CD14-positive monocyte (primary cell): Measurements from ENCODE around the gene TCHH. TPM values are rescaled to one million over a fixed set of nuclear protein-coding genes. Genes with fewer than 3 reads are reported as not detected.

ENCODE experiments used
- DNase-seq, 3 donors: peaks; one replicate each; pipeline ENCODE4 v3.0.0-alpha.2; 2011 to 2022
- H2AFZ ChIP-seq: 2 replicates; pipeline ENCODE4 v1.6.0; 2012; ENCODE audit warnings: mild to moderate bottlenecking, low read depth, low read length, inconsistent platforms; ENCODE audit not compliant: insufficient read depth, poor library complexity, severe bottlenecking
- H3K27ac ChIP-seq, 2 donors: 1 replicate in 1 of 2; 2 replicates in 1 of 2; pipeline ENCODE4 v1.5.1; 2012 to 2013; ENCODE audit warnings: low read length in 2 of 2, control low read depth in 1 of 2, inconsistent platforms in 1 of 2, low read depth in 1 of 2, mild to moderate bottlenecking in 1 of 2
- H3K27me3 ChIP-seq, 2 donors: one replicate each; pipeline versions ENCODE4 v1.6.0 to v1.6.1; 2011 to 2013; ENCODE audit warnings: low read length in 2 of 2; ENCODE audit not compliant: control insufficient read depth in 2 of 2, insufficient read depth in 2 of 2
- H3K36me3 ChIP-seq, 2 donors: replicated peaks in 1 of 2; 1 replicate in 1 of 2; 2 replicates in 1 of 2; pipeline versions ENCODE4 v1.5.1 to v1.6.1; 2012 to 2013; ENCODE audit warnings: low read length in 2 of 2, control low read depth in 1 of 2, inconsistent platforms in 1 of 2, mild to moderate bottlenecking in 1 of 2; ENCODE audit not compliant: insufficient read depth in 2 of 2, control insufficient read depth in 1 of 2
- H3K4me1 ChIP-seq, 2 donors: 1 replicate in 1 of 2; 2 replicates in 1 of 2; pipeline versions ENCODE4 v1.5.1 to v1.6.1; 2012 to 2013; ENCODE audit warnings: low read length in 2 of 2, control low read depth in 1 of 2, inconsistent platforms in 1 of 2, mild to moderate bottlenecking in 1 of 2, moderate library complexity in 1 of 2; ENCODE audit not compliant: insufficient read depth in 2 of 2, control insufficient read depth in 1 of 2
- H3K4me2 ChIP-seq: replicated peaks from 2 replicates; pipeline ENCODE3; 2012; ENCODE audit warnings: low read length, moderate library complexity, mild to moderate bottlenecking; ENCODE audit not compliant: poor library complexity, severe bottlenecking; ENCODE audit errors: extremely low read depth
- H3K4me3 ChIP-seq, 3 experiments: fragments of 200-600 bp in 1 of 3; sonication (generic) in 1 of 3; replicated peaks in 1 of 3; 1 replicate in 2 of 3; 2 replicates in 1 of 3; pipeline ENCODE4 v1.5.1; 2011 to 2013; ENCODE audit warnings: low read length in 3 of 3, mild to moderate bottlenecking in 3 of 3, control low read depth in 2 of 3, low read depth in 2 of 3, inconsistent platforms in 1 of 3, moderate library complexity in 1 of 3
- H3K79me2 ChIP-seq: 2 replicates; pipeline ENCODE4 v1.6.0; 2012; ENCODE audit warnings: mild to moderate bottlenecking, control low read depth, inconsistent platforms, low read length, moderate library complexity; ENCODE audit not compliant: insufficient read depth
- H3K9ac ChIP-seq: 2 replicates; pipeline ENCODE4 v1.6.0; 2017; ENCODE audit warnings: low read length, mild to moderate bottlenecking; ENCODE audit not compliant: insufficient read depth, poor library complexity, severe bottlenecking
- H3K9me3 ChIP-seq, 2 donors: replicated peaks in 1 of 2; 1 replicate in 1 of 2; 2 replicates in 1 of 2; pipeline versions ENCODE4 v1.5.1 to v1.6.1; 2012 to 2013; ENCODE audit warnings: low read length in 2 of 2, control low read depth in 1 of 2; ENCODE audit not compliant: control insufficient read depth in 1 of 2, insufficient read depth in 1 of 2
- H4K20me1 ChIP-seq: 2 replicates; pipeline ENCODE4 v1.6.0; 2012; ENCODE audit warnings: mild to moderate bottlenecking, low read length, control low read depth, moderate library complexity; ENCODE audit not compliant: insufficient read depth
- H3K27ac Mint-ChIP-seq, 7 donors: one replicate each; pipeline ENCODE4 v1.8.0; 2020; ENCODE audit warnings: mild to moderate bottlenecking in 7 of 7, mixed read lengths in 7 of 7, moderate library complexity in 6 of 7, inconsistent platforms in 2 of 7
- H3K27me3 Mint-ChIP-seq, 3 donors: one replicate each; pipeline ENCODE4 v1.8.0; 2021 to 2022; ENCODE audit warnings: low read depth in 3 of 3, mild to moderate bottlenecking in 3 of 3, mixed read lengths in 3 of 3, moderate library complexity in 3 of 3, inconsistent platforms in 1 of 3
- H3K36me3 Mint-ChIP-seq, 2 donors: one replicate each; pipeline ENCODE4 v1.8.0; 2020; ENCODE audit warnings: mixed read lengths in 2 of 2, inconsistent platforms in 1 of 2, mild to moderate bottlenecking in 1 of 2
- H3K4me1 Mint-ChIP-seq: one replicate; pipeline ENCODE4 v1.8.0; 2020; ENCODE audit warnings: mild to moderate bottlenecking, mixed read lengths
- H3K4me3 Mint-ChIP-seq, 2 donors: one replicate each; pipeline ENCODE4 v1.8.0; 2020; ENCODE audit warnings: mild to moderate bottlenecking in 2 of 2, mixed read lengths in 2 of 2, moderate library complexity in 1 of 2
- H3K9me3 Mint-ChIP-seq, 7 donors: one replicate each; pipeline ENCODE4 v1.8.0; 2020 to 2022; ENCODE audit warnings: mixed read lengths in 7 of 7, mild to moderate bottlenecking in 6 of 7, moderate library complexity in 6 of 7, inconsistent platforms in 2 of 7
- WGBS: methylation state at CpG from one replicate; pipeline ENCODE4 v1.1.5; 2013; ENCODE audit warnings: missing lambda C conversion rate; ENCODE audit not compliant: insufficient coverage; 5-methylcytosine and 5-hydroxymethylcytosine counted together
- intact Hi-C, 2 donors: fragments of 100-400 bp; cut with micrococcal nuclease; formaldehyde crosslinking; loops; one replicate each; pipeline versions ENCODE4 v1.15.0 to v1.15.1; 2023
- polyA plus RNA-seq, 3 donors: library from polyadenylated mRNA; depleted of rRNA in 1 of 3; unstranded in 2 of 3; stranded (reverse) in 1 of 3; fragments of 300-500 nt in 2 of 3; fragments of >200 nt in 1 of 3; fragmentation: Illumina TruSeq in 2 of 3; gene quantifications; 1 replicate in 2 of 3; 2 replicates in 1 of 3; pipeline ENCODE4 v1.2.3, GENCODE V29; 2012 to 2021
- TF ChIP-seq, protein P1 (sequence below): fragments of 200-600 bp; IDR thresholded peaks from one replicate; pipeline ENCODE4 v1.8.0; 2022; ENCODE audit warnings: antibody characterized with exemption, mild to moderate bottlenecking

TCHH gene
- polyA plus RNA-seq, 3 donors: not detected

DNA sequence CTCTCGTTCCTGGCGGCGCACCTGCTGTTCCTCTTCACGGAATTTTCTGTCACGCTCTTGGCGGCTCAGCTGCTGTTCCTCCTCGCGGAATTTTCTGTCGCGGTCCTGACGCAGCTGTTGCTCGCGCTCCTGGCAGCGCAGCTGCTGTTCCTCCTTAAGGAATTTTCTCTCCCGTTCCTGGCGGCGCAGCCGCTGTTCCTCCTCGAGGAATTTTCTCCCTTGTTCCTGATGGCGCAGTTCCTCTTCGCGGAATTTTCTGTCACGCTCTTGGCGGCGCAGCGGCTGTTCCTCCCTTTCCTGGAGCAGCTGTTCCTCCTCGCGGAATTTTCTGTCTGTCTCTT lies 6.4 kb downstream of the TCHH start:
- no peaks in the 10 kb centered on the region for H3K36me3 ChIP-seq
- TF ChIP-seq, protein P1, sequence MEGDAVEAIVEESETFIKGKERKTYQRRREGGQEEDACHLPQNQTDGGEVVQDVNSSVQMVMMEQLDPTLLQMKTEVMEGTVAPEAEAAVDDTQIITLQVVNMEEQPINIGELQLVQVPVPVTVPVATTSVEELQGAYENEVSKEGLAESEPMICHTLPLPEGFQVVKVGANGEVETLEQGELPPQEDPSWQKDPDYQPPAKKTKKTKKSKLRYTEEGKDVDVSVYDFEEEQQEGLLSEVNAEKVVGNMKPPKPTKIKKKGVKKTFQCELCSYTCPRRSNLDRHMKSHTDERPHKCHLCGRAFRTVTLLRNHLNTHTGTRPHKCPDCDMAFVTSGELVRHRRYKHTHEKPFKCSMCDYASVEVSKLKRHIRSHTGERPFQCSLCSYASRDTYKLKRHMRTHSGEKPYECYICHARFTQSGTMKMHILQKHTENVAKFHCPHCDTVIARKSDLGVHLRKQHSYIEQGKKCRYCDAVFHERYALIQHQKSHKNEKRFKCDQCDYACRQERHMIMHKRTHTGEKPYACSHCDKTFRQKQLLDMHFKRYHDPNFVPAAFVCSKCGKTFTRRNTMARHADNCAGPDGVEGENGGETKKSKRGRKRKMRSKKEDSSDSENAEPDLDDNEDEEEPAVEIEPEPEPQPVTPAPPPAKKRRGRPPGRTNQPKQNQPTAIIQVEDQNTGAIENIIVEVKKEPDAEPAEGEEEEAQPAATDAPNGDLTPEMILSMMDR: no peak
- 15% methylated on average over 28 of the region's 28 CpGs for WGBS
- peaks cover 59% of the 10 kb centered on the region in 2 donors for H3K4me1 ChIP-seq
- no peak overlapping the region for H3K27ac ChIP-seq
- H3K79me2 ChIP-seq: no peaks in the 10 kb centered on the region
- H3K4me2 ChIP-seq: peak overlapping the region; percentile 97
- H2AFZ ChIP-seq: no peak overlapping the region
- no peak overlapping the region for H3K9ac ChIP-seq
- H3K4me3 Mint-ChIP-seq: no peak overlapping the region
- peaks cover 0 to 13% (median 3%) of the 10 kb centered on the region in 7 donors for H3K9me3 Mint-ChIP-seq
- peaks cover 66 to 98% of the 10 kb centered on the region in 2 donors for H3K27me3 ChIP-seq
- no peak overlapping the region for H3K27ac Mint-ChIP-seq
- peaks cover 11 to 20% (median 12%) of the 10 kb centered on the region in 3 donors for H3K27me3 Mint-ChIP-seq
- peak overlapping the region in 1 of 3 experiments; percentile 82 for H3K4me3 ChIP-seq
- H3K4me1 Mint-ChIP-seq: no peaks in the 10 kb centered on the region
- peaks cover 2 to 3% of the 10 kb centered on the region in 2 donors for H3K36me3 Mint-ChIP-seq
- no peak for DNase-seq
- no peaks in the 10 kb centered on the region for H4K20me1 ChIP-seq
- peaks cover 24 to 66% of the 10 kb centered on the region in 2 donors for H3K9me3 ChIP-seq
- intact Hi-C loops: loop anchor here in 1 of 2 donors (1.0 to 5.0 kb wide), 2 partner anchors 8 to 53 kb away; no protein-coding TSS in a partner anchor

DNA sequence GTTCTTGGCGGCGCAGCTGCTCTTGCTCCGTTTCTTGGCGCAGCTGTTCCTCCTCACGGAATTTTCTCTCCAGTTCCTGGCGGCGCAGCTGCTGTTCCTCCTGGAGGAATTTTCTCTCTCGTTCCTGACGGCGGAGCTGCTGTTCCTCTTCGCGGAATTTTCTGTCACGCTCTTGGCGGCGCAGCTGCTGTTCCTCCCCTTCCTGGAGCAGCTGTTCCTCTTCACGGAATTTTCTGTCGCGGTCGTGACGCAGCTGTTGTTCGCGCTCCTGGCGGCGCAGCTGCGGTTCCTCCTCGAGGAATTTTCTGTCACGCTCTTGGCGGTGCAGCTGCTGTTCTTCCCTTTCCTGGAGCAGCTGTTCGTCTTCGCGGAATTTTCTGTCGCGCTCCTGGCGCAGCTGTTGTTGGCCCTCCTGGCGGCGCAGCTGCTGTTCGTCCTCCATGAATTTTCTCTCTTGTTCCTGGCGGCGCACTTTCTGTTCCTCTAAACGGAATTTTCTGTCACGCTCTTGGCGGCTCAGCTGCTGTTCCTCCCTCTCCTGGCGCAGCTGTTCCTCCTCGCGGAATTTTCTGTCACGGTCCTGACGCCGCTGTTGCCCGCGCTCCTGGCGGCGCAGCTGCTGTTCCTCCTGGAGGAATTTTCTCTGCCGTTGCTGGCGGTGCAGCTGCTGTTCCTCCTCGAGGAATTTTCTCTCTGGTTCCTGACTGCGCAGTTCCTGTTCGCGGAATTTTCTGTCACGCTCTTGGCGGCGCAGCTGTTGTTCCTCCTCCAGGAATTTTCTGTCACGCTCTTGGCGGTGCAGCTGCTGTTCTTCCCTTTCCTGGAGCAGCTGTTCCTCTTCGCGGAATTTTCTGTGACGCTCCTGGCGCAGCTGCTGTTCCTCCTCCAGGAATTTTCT lies 7.0 kb downstream of the TCHH start:
- Mint-ChIP-seq H3K36me3 (peaks cover 2% of the 10 kb centered on the region in 2 donors), H3K4me3 (no peak overlapping the region), H3K27ac (peak overlapping the region in 3 of 7 donors; percentile 10 to 27 (median 20)), H3K9me3 (peaks cover 0 to 7% (median 2%) of the 10 kb centered on the region in 7 donors), H3K27me3 (peaks cover 13 to 26% (median 15%) of the 10 kb centered on the region in 3 donors), H3K4me1 (no peaks in the 10 kb centered on the region)
- no peak overlapping the region for H3K9ac ChIP-seq
- H3K4me1 ChIP-seq: peaks cover 59% of the 10 kb centered on the region in 2 donors
- peak in 2 of 3 donors; percentile 33 to 65 for DNase-seq
- peak overlapping the region; percentile 97 for H3K4me2 ChIP-seq
- H3K27ac ChIP-seq: no peak overlapping the region
- no peaks in the 10 kb centered on the region for H3K36me3 ChIP-seq
- H3K9me3 ChIP-seq: peaks cover 24 to 60% of the 10 kb centered on the region in 2 donors
- TF ChIP-seq, protein P1: no peak
- peak overlapping the region; percentile 11 to 82 (median 29) for H3K4me3 ChIP-seq
- H3K27me3 ChIP-seq: peaks cover 63 to 98% of the 10 kb centered on the region in 2 donors
- intact Hi-C loops: loop anchor here in 1 of 2 donors (5.0 kb wide), 1 partner anchor 54 kb away; no protein-coding TSS in a partner anchor
- H2AFZ ChIP-seq: peak overlapping the region; percentile 57
- H3K79me2 ChIP-seq: no peaks in the 10 kb centered on the region
- WGBS: 6% methylated on average over 67 of the region's 67 CpGs
- no peaks in the 10 kb centered on the region for H4K20me1 ChIP-seq
